VCaP (cell line): ENCODE results near the gene CRYGC.
"Not testable (repeated sequence)": the region's sequence is repeated elsewhere in the genome, so short reads cannot be mapped to it uniquely, and the experiment has no call there.

Experiments
- H3K27ac ChIP-seq: fragments of 450-650 bp; 2 replicates; pipeline ENCODE4 v1.5.1; 2017
- CTCF ChIP-seq: fragments of 450-650 bp; conservative IDR thresholded peaks from 2 replicates; pipeline ENCODE4 v1.5.1; 2017; ENCODE audit warnings: mild to moderate bottlenecking, moderate library complexity

Gene CRYGC

GRCh38 chr2:208122248-208122647 is 7.4 kb downstream of the CRYGC start:
- TF ChIP-seq CTCF = no peak
- H3K27ac ChIP-seq = no peak overlapping the region

GRCh38 chr2:208118918-208119317 is 10.7 kb downstream of the CRYGC start:
- no peak for TF ChIP-seq CTCF
- no peak overlapping the region for H3K27ac ChIP-seq

GRCh38 chr2:208117390-208117789 is 12.2 kb downstream of the CRYGC start:
- not testable (repeated sequence) for H3K27ac ChIP-seq

GRCh38 chr2:208112969-208113368 is 16.7 kb downstream of the CRYGC start:
- TF ChIP-seq CTCF = no peak
- peak overlapping the region; percentile 74 for H3K27ac ChIP-seq

- peak overlapping the region; percentile 74 for H3K27ac ChIP-seq
Measured at GRCh38 chr2:208112273-208112745, 17.3 kb downstream of the CRYGC start.

- no peak overlapping the region for H3K27ac ChIP-seq
- TF ChIP-seq CTCF = no peak
Measured at GRCh38 chr2:208103616-208104015, 26.0 kb downstream of the CRYGC start.

- peak; percentile 77 for TF ChIP-seq CTCF
- H3K27ac ChIP-seq = no peak overlapping the region
Measured at GRCh38 chr2:208101716-208102631, 27.7 kb downstream of the CRYGC start.

GRCh38 chr2:208099682-208100470 is 29.8 kb downstream of the CRYGC start:
- no peak overlapping the region for H3K27ac ChIP-seq
- no peak for TF ChIP-seq CTCF

GRCh38 chr2:208098701-208099100 is 30.9 kb downstream of the CRYGC start:
- H3K27ac ChIP-seq = not testable (repeated sequence)
